IPS-20b (cell line): ENCODE data around the gene P2RY12.

Experiments
- H3K27ac ChIP-seq: one replicate; pipeline ENCODE4 v1.5.1; 2013; ENCODE audit warnings: low read length
- H3K27me3 ChIP-seq: 2 replicates; pipeline ENCODE4 v1.6.1; 2013; ENCODE audit warnings: mild to moderate bottlenecking, low read length, inconsistent platforms; ENCODE audit not compliant: insufficient read depth
- H3K36me3 ChIP-seq: 2 replicates; pipeline ENCODE4 v1.6.1; 2013; ENCODE audit warnings: low read depth, mild to moderate bottlenecking, inconsistent platforms, low read length, moderate library complexity; ENCODE audit not compliant: insufficient read depth
- H3K4me1 ChIP-seq: 2 replicates; pipeline ENCODE4 v1.6.1; 2013; ENCODE audit warnings: mild to moderate bottlenecking, control low read depth, inconsistent platforms, low read length, moderate library complexity; ENCODE audit not compliant: insufficient read depth
- H3K4me3 ChIP-seq: 2 replicates; pipeline ENCODE4 v1.5.1; 2013; ENCODE audit warnings: mild to moderate bottlenecking, low read length, inconsistent platforms
- H3K9ac ChIP-seq: 2 replicates; pipeline ENCODE4 v1.6.1; 2013; ENCODE audit warnings: low read depth, mild to moderate bottlenecking, inconsistent platforms, low read length, moderate library complexity
- H3K9me3 ChIP-seq: 2 replicates; pipeline ENCODE4 v1.6.1; 2013; ENCODE audit warnings: mild to moderate bottlenecking, low read depth, low read length, inconsistent platforms; ENCODE audit not compliant: insufficient read depth

The P2RY12 gene

DNA sequence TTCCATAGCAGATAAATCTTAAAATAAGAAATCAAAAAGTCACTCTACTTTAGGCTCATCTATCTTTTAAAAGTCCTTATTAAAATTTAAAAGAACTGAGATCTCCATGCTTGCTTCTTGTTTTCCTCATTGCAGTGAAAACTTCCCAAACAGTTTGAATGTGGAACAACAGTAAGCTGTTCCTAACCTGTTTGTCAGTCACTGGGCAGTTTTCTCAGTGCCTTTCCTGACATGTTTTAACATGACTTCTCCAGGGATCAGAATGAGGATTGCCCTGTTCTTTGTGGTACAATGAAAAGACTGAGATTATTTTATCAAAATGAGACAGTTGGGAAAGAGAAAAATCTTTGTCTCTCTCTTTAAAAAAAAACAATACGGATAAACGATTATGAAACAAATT lies 68.7 kb downstream of the P2RY12 start:
- Histone ChIP-seq H3K4me3 (no peak overlapping the region), H3K9me3 (no peaks in the 10 kb centered on the region), H3K27me3 (no peaks in the 10 kb centered on the region), H3K4me1 (peaks cover 30% of the 10 kb centered on the region), H3K27ac (no peak overlapping the region), H3K9ac (no peak overlapping the region), H3K36me3 (no peaks in the 10 kb centered on the region)

DNA sequence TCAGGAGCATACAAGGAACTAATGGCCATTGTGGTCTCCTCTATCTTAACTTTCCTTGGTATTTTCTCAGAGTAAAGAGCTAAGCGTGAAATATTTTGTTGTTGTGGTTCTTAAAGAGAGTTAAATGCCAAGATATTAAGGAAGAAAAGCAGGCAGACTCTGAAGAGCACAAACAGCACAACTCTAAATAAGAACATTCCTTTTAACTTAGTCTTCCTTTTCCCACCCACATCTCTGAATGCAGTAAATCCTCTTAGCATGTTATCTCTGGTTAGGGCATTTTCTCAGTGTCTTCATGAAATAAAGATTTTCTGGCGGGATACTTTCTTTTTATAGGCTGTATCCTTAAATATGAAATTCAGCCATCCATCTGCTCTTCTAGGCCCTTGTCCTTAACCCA lies 69.4 kb downstream of the P2RY12 start:
- Histone ChIP-seq H3K36me3 (no peaks in the 10 kb centered on the region), H3K27me3 (no peaks in the 10 kb centered on the region), H3K9ac (no peak overlapping the region), H3K27ac (no peak overlapping the region), H3K4me1 (peaks cover 30% of the 10 kb centered on the region), H3K9me3 (no peaks in the 10 kb centered on the region), H3K4me3 (no peak overlapping the region)

DNA sequence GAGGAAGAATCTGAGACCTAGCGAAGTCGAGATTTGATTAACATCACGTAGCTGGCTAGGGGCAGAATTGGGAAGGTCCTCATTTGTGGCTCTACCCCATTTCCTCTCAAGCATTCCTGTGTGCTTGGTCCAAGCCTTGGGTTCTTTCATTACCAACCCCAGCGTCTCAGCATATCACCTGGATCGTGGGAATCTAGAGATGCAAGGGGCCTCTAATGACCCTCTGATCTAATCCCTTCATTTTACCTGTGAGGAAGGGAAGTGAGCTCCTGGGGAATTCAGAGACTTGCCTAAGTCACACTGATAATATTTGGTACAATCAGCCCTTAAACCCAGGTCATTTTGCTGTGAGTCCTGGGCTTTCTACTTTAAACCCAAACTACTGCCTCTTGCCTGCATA lies 70.0 kb downstream of the P2RY12 start:
- H3K4me1 ChIP-seq = peaks cover 30% of the 10 kb centered on the region
- H3K27me3 ChIP-seq = no peaks in the 10 kb centered on the region
- no peak overlapping the region for H3K4me3 ChIP-seq
- H3K27ac ChIP-seq = no peak overlapping the region
- no peak overlapping the region for H3K9ac ChIP-seq
- no peaks in the 10 kb centered on the region for H3K36me3 ChIP-seq
- no peaks in the 10 kb centered on the region for H3K9me3 ChIP-seq

DNA sequence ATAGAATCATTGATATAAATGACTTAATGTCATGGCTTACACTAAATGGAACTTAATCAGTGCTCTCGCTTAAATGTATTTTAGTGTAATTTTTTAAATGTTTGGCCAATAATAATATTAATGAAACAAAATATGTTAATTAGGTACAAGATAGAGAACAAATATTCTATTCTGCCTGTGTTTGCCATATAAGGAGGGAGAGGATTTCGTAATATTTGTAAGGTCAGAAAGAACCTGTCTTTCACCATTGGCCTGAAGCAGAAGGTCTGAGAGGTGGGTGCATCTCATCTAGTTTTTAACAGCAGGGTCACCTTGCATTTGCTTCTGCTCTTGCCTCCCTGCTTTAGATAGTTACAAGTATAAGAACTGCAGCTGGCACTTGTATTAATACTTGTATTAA lies 70.4 kb downstream of the P2RY12 start:
- H3K9me3 ChIP-seq = no peaks in the 10 kb centered on the region
- H3K4me3 ChIP-seq = no peak overlapping the region
- no peak overlapping the region for H3K9ac ChIP-seq
- no peaks in the 10 kb centered on the region for H3K27me3 ChIP-seq
- no peaks in the 10 kb centered on the region for H3K36me3 ChIP-seq
- no peak overlapping the region for H3K27ac ChIP-seq
- peaks cover 30% of the 10 kb centered on the region for H3K4me1 ChIP-seq

DNA sequence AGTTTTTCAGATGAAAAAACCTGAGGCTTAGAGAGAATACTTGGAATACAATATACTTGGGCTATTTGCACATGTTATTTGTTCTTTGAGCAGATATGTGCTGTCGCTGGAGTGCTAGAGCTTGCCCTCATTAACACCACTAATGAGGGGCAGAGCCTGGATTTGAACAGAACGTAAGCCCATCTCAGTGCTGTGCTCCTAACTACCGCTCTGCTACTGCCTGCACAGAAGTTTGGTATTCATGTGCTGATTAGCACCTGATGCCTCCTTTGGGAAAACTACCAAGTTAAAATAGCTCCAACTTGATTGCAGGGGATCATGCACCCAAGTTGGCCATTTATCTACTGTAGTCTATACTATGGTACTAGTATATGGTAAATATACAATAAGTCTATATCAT lies 71.6 kb downstream of the P2RY12 start:
- Histone ChIP-seq H3K4me3 (no peak overlapping the region), H3K36me3 (no peaks in the 10 kb centered on the region), H3K9ac (no peak overlapping the region), H3K4me1 (peaks cover 22% of the 10 kb centered on the region), H3K27me3 (no peaks in the 10 kb centered on the region), H3K27ac (no peak overlapping the region), H3K9me3 (no peaks in the 10 kb centered on the region)

DNA sequence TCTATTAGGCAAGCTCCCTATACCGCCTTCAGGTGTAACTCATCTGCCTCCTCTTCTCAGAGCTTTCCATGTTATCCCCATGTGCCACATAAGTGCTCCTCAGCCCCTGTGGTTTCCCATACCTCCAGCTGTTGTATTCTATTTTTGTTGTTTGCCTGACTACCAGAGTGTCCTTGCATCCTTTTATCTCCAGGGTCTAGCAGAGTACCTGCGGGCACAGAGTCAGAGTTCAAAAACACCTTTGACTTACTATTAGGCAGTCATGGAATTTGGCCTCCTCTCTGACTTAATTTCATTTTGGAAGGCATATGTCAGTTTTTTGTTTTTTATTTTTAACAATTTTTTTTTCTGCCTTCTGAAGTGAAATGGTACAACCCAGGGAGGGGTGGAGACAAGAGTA lies 75.0 kb downstream of the P2RY12 start:
- H3K27ac ChIP-seq = no peak overlapping the region
- no peaks in the 10 kb centered on the region for H3K9me3 ChIP-seq
- no peaks in the 10 kb centered on the region for H3K27me3 ChIP-seq
- no peak overlapping the region for H3K4me3 ChIP-seq
- H3K4me1 ChIP-seq = peaks cover 42% of the 10 kb centered on the region
- H3K36me3 ChIP-seq = no peaks in the 10 kb centered on the region
- H3K9ac ChIP-seq = no peak overlapping the region

DNA sequence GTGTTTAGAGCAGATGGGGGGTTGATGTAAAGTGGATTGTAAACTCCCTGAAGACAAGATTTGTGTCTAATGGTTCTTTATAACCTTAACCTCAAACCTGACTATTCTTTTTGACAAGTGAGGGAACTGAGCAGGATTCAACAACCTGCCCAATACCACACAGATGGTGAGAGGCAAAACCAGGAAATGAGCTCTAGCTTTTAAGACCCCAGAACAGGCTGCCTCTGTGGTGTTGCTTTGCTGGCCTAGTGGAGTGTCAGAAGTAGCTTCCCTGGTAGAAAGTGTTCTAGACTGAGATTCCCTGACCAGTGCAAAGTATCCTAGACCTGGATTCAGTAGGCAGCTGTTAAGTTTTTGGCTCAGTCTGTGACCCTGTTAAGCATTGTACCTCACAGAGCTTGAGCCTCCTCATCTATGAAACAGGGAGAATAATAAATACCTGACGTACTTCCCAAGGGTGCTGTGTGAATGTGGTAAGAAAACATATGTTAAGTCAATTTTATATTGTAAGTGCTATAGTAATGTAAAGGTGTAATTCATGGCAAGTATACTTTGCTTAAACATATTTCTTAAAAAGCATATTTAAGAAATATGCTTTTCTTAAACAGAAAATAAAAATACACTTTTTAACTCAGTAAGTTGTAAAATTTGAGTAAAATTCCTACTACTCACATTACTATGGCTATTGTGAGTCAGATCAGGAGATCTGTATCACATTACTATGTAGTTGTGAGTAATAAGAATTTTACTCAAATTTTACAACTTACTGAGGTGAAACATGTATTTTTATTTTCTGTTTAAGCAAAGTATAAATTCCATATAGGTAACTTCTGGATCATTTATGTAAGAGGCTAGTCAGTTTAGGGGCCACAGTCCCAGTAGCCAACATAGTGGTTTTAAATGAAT lies 76.7 kb downstream of the P2RY12 start:
- no peaks in the 10 kb centered on the region for H3K9me3 ChIP-seq
- peaks cover 37% of the 10 kb centered on the region for H3K4me1 ChIP-seq
- H3K36me3 ChIP-seq = no peaks in the 10 kb centered on the region
- H3K27ac ChIP-seq = no peak overlapping the region
- no peaks in the 10 kb centered on the region for H3K27me3 ChIP-seq
- peak overlapping the region; percentile 10; the same call in 1 of the 2 replicates for H3K9ac ChIP-seq
- no peak overlapping the region for H3K4me3 ChIP-seq

DNA sequence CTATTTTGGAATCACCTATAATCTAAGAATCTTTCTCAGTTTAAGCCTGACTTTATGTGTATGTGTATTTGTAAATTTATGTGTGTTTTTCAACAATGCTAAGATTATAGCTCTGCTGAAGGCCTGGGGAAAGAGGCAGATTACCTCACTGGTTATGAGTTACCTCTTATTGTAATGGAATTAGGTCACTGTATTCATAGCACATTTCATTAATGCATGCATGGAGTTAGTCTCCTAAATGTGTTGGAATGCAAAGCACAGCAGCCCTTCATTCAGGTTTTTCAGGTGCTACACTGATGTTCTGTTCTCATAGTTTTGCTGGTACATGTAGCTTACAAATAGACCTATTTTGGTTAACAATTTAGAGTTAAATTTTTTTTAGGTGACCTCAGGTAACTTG lies 77.4 kb downstream of the P2RY12 start:
- Histone ChIP-seq H3K9ac (peak overlapping the region; percentile 10; the same call in 1 of the 2 replicates), H3K9me3 (no peaks in the 10 kb centered on the region), H3K27me3 (no peaks in the 10 kb centered on the region), H3K4me3 (no peak overlapping the region), H3K4me1 (peaks cover 34% of the 10 kb centered on the region), H3K27ac (no peak overlapping the region), H3K36me3 (no peaks in the 10 kb centered on the region)

DNA sequence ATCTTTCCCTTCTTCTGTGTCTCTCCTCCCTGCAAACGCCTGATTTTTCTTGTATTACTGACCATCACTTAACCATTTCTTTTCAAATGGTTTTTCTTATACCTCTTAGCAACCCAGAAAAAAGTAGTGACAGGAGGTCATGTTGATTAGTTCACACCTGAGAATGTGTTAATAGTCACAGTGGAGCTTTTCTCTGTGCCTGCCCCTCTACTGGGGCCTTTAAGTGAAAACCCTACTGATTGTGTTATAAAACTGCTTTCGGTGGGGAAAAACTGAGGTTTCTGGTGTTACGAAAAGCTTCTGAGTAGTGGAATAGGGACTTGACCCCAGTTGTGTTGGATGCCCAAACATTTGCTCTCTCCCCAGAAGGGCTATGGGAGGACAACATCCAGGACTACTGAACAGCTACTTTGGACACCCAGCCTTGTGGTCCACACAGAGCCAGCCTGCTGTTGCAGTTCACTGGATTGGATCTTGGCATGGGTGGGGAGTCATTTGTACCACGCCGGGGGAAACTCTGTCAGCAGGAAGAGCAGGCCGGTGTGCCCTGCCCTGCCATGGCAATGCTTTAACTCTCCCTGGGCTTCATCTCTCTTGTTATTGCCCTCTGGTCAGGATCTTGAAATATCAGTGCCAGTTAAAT lies 78.3 kb downstream of the P2RY12 start:
- no peaks in the 10 kb centered on the region for H3K27me3 ChIP-seq
- H3K4me1 ChIP-seq = peaks cover 34% of the 10 kb centered on the region
- H3K36me3 ChIP-seq = no peaks in the 10 kb centered on the region
- H3K4me3 ChIP-seq = no peak overlapping the region
- no peak overlapping the region for H3K9ac ChIP-seq
- no peaks in the 10 kb centered on the region for H3K9me3 ChIP-seq
- H3K27ac ChIP-seq = no peak overlapping the region

DNA sequence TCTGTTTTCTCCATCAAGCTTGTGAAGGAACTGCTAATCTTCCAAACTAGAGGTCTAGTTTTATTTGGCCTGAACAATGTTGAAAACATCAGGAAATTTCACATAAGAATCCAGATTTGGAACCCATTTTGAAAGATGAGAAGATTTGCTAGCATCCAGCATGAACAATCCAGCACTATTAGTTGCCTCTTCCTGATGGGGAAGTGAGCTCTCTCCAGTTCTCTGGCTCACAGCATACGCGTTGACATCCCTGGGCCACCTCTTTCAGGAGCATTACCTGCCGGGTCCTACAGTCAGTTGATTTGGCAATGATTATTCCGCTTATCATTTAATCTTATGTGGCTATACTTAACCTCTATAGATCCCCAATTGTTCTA lies 78.8 kb downstream of the P2RY12 start:
- Histone ChIP-seq H3K9me3 (no peaks in the 10 kb centered on the region), H3K27me3 (no peaks in the 10 kb centered on the region), H3K4me3 (no peak overlapping the region), H3K4me1 (peaks cover 34% of the 10 kb centered on the region), H3K27ac (no peak overlapping the region), H3K9ac (no peak overlapping the region), H3K36me3 (no peaks in the 10 kb centered on the region)

DNA sequence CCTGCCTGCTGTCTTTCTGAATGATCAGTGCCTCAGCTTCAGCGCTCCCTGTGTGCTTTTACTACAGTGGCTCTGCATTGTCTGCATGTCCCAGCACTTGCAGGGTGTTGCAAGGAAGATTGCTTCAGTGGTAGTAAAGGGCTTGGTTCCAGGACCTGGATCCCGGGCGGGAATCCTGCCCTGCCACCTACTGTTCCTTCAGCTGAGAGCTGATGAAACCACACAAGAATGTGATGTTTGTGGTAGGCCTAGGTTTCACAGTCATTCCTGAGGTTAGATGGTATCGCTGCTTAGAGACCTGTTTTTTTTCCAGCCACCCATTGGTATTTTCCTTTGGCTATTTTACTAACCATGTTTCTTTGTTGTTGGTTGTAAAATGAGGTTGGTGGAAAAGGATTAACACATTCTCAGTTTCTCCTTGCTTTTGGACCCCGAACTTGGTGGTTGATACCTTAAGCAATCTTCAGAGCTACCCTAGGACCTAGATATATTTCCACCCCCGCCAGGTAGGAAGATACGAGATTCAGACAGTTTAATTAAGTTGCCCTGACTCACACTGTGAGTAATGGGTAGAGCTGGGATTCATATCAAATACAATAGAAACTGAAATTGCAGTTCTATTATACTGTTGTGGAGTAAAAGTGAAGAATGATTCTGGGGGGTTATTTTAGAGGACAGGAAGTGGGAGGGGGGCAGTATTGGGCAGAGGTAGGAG lies 79.3 kb downstream of the P2RY12 start:
- H3K27ac ChIP-seq = no peak overlapping the region
- peaks cover 34% of the 10 kb centered on the region for H3K4me1 ChIP-seq
- no peaks in the 10 kb centered on the region for H3K27me3 ChIP-seq
- no peaks in the 10 kb centered on the region for H3K9me3 ChIP-seq
- H3K36me3 ChIP-seq = no peaks in the 10 kb centered on the region
- peak overlapping the region; percentile 42; the same call in 1 of the 2 replicates for H3K9ac ChIP-seq
- 0 out of 2 replicates have a peak overlapping the region, but pooled peaks have one; percentile 16 for H3K4me3 ChIP-seq
